ENCODE data around the gene USF2.
"Not testable (repeated sequence)": the region's sequence is repeated elsewhere in the genome, so short reads cannot be mapped to it uniquely, and the experiment has no call there.

Gene USF2

DNA sequence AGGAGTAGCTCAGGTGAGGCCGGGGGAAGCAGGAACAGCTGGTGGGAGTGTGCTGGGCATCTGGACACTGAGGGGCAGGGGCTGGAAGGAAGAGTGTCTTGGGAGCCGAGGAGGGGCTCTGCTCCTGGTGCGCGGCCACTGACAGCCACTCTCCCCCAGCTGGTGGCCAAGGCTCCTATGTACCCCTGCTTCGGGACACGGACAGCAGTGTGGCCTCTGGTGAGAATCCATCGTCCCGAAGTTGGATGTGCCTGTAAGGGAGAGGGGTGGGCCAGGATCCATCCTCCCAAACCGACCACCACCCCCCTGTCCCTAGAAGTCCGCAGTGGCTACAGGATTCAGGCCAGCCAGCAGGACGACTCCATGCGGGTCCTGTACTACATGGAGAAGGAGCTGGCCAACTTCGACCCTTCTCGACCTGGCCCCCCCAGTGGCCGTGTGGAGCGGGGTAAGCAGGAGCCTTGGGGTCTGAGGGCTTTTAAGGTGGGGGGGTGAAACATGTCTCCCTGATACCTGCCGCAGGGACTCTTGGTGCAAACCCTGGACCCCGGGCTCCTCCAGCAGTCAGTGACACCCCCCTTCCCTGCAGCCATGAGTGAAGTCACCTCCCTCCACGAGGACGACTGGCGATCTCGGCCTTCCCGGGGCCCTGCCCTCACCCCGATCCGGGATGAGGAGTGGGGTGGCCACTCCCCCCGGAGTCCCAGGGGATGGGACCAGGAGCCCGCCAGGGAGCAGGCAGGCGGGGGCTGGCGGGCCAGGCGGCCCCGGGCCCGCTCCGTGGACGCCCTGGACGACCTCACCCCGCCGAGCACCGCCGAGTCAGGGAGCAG is 2.0 kb upstream of the USF2 start:
- DNase-seq: no peak

DNA sequence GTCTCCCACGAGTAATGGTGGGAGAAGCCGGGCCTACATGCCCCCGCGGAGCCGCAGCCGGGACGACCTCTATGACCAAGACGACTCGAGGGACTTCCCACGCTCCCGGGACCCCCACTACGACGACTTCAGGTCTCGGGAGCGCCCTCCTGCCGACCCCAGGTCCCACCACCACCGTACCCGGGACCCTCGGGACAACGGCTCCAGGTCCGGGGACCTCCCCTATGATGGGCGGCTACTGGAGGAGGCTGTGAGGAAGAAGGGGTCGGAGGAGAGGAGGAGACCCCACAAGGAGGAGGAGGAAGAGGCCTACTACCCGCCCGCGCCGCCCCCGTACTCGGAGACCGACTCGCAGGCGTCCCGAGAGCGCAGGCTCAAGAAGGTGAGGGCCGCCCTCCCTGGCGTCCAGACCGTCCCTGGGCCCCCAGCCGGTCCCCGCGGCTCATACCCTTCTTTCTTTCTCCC is 1.4 kb upstream of the USF2 start:
- no peak for DNase-seq

DNA sequence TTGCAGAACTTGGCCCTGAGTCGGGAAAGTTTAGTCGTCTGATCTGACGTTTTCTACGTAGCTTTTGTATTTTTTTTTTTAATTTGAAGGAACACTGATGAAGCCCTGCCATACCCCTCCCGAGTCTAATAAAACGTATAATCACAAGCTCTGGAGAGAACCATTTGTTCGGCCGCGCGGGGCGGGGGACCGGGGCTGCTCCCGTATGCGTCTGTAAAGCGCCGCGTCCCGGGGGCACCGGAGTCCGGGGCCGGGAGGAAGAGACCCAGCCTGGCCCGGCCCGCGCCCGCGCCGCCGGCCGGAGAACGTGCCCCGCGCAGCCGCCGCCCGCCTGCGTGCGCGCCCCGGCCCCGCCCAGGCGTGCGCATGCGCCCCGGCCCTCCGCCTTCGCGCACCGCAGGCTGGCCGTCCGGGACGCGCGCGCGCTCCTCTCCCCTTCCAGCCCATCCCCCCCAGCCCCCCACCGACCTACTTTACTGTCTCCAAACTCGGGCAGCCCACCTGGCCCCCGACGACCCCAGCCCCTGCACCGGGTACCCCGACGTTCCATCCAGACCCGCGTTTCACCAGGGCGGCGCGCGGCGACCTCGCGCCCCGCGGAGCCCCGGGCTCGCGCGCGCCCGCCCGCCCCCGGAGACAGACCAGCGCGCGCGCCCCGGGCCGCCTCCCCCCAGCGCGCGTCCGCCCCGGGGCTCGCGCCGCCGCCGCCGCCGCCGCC is 785 bp upstream of the USF2 start:
- peak; percentile 42 to 61 for DNase-seq

DNA sequence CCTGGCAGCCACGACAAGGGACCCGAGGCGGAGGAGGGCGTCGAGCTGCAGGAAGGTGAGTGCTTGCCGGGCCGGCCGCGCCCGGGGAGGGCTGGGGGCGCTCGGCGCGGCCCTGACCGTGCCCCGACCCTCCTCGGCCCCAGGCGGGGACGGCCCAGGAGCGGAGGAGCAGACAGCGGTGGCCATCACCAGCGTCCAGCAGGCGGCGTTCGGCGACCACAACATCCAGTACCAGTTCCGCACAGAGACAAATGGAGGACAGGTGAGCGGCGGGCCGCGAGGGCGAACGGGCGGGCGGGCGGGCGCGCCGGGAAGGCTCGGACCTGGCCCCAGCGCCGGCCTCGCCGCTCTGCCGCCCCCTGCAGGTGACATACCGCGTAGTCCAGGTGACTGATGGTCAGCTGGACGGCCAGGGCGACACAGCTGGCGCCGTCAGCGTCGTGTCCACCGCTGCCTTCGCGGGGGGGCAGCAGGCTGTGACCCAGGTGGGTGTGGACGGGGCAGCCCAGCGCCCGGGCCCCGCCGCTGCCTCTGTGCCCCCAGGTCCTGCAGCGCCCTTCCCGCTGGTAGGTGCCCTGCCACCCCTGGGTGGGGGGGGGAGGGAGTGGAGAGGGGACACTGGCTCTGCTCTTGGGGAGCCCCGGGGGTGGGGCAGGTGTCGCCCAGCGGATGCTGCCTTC is 816 bp downstream of the USF2 start:
- DNase-seq: peak; percentile 44 to 67

DNA sequence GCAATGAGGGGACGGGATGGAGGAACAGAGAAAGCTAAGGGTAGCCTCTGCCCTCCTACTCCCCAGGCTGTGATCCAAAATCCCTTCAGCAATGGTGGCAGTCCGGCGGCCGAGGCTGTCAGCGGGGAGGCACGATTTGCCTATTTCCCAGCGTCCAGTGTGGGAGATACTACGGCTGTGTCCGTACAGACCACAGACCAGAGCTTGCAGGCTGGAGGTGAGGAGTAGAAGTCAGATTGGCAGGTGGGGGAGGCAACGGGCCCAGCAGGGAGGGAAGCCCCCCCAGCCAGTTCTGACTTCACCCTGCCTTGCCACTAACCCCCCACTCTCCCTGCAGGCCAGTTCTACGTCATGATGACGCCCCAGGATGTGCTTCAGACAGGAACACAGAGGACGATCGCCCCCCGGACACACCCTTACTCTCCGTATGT is 1.6 kb downstream of the USF2 start:
- no peak for DNase-seq

DNA sequence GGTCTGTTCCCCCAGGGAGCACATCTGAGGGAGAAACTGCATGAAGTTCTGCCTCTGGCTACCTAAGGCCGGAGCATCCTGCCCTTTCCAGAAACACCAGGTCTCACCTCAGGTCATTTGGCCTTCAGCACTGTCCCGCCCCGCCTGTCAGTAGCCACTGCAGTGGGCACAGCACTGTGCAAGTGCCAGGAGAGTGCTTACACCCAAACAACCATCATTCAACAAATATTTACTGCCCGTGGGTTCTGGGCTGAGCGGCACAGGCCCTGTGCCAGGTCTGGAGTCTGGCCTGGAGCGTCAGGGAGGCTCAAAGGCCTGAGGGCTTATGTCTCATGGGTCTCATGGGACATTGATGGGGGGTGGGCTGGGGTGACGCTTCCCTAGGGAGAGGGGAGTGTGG is 2.8 kb downstream of the USF2 start:
- DNase-seq: no peak

DNA sequence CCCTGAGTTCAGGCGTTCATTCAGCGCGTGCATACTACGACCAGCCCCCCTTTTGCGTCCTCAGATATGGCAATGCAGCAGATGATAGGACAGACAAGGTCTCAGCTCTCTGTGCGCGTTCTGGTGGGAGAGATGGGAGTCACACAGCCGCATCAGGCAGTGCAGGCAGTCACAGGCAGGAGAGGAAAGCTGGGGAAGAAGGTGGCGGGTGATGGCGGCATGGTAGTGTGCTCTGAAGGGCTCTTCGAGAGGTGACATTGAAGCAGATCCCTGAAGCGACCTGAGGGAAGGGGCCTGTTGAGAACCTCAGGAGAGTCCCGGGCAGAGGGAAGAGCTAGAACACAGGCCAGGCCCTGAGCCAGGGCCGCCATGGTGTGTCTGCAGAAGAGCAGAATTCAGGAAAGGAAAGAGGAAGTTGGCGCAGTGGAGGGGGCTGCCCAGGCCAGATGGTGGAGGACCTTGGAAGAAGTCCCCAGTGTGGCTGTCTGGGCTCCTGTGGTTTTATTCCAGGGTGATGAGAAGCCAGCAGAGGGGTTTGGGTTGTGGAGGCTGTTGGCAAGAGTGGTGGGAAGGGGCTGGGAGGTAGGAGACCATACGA is 3.5 kb downstream of the USF2 start:
- no peak for DNase-seq

DNA sequence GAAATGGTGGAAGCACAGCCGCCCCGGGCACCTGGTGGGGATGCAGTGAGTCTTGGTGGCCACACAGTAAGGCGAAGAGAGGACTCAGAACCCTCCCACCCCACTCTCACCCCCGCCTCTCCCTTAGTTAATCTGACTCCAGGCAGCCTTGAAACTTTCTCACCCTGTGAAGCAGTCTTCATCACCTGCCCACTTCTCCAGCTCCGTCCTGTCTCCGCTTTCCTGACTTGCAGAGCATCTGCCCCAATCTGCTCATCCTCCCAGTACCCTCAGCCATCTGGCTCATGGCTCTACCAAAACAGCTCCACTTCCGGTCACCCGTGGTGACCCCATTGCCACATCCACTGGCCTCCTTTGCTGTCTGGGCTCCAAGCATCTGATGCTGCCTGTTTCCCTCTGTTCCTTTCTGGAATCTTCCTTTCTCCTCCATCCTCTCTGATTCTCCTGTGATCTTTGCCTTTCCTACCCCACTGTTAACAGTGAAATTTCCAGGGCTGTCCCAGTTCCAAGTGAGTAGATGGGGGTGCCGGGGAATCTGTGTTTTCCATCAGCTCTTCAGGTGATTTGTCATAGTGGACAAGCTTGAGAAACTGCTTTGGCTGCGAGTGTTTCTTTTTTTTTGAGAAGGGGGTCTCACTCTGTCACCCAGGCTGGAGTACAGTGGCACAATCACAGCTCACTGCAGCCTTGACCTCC is 4.3 kb downstream of the USF2 start:
- DNase-seq: no peak

DNA sequence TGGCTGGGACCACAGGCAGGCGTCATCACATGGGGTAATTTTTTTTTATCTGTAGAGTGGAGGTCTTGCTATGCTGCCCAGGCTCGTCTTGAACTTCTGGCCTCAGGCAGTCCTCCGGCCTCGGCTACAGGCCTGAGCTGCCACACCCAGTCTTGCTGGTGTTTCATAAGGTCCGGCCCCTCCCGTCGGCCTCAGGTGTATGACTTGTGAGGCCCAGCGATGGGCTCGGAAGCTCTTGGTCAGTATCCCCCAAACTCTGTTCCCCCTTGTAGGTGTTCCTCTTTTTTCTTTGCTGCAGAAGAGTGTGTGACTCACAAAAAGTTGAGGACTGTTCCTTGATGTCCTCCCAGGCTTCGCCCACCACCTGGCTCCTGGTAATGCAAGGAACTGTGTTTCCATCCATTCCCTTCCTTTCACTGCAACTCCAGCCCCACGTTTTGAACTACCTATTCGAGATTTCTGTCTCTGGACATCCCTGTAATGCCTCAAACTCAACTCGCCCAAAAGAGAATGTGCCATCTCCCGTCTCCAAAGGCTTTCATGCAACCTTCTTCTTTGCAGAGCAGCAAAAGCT is 5.0 kb downstream of the USF2 start:
- DNase-seq: no peak

DNA sequence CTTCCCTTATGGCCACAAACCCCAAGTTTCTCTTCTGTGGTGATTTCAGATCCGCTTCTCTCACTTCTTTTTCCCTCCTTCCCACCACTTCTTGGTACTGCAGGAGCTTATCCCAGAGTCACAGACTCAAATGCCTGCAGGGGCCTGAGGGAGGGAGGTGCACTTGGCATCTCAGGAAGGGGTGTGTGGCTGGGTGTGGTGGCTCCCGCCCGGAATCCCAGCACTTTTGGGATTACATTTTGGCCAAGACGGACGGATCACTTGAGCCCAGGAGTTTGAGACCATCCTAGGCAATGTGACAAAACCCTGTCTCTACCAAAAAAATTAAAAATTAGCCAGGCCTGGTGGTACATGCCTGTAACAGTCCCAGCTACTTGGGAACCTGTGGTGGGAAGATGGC is 5.6 kb downstream of the USF2 start:
- no peak for DNase-seq

DNA sequence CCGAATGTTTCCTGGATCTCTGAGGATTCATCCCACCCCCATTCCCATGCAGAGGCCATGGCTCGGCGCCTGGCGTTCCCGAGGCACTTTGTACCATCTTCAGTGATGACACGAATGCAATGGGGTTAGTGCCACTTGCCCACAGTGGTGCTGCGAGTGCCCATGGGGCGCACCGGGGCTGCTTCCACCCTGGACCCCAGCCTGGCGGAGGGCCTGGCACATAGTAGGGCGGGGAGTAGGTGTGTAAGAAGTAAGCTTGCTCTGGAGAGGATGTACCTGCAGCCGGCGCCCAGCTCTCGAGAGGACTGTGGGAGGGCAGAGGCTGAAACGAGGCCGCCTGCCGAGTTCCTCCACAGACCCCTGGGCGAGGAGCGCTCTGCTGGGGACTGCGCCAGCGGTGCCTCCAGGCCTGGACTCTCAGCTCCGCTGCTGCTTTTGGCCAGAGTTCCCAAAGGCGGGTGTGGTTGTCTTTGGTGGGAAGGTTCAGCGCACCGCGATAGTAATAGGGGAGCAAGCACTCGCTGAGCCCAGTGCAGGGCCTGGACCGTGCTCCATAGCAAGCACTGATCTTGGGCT is 8.0 kb downstream of the USF2 start:
- no peak for DNase-seq

DNA sequence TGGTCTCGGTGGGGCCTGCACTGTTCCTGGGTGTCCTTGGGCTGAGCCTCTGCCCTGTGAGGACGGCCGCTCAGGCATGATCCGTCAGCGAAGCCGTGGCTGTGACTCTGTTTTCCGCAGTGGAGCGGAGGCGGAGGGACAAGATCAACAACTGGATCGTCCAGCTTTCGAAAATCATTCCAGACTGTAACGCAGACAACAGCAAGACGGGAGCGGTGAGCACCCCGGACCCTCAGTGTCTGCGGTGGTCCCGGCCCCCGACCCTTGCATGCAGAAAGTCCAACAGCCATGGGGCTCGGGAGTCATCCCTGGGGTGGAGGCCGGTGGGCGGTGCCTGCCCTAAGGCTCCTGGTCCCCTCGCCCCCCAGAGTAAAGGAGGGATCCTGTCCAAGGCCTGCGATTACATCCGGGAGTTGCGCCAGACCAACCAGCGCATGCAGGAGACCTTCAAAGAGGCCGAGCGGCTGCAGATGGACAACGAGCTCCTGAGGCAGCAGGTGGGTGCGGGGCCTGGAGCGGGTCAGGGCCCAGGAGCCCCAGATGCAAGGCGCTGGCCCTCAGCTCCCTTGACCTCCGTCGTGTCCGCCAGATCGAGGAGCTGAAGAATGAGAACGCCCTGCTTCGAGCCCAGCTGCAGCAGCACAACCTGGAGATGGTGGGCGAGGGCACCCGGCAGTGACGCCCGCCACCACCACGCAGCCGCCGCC is 10.0 kb downstream of the USF2 start:
- no peak for DNase-seq

DNA sequence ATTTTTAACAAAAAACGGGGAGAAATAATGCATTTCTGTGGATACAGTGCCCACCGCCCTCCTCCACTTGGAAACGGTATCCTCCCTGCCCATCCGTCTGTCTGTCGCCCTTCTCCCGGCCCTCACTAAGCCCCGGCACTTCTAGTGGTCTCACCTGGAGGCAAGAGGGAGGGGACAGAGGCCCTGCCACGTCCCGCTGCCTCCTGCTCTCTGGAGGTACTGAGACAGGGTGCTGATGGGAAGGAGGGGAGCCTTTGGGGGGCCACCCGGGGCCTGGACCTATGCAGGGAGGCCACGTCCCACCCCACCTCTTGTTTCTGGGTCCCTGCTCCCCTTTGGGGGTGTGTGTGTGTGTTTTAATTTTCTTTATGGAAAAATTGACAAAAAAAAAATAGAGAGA is 10.6 kb downstream of the USF2 start:
- DNase-seq: no peak

DNA sequence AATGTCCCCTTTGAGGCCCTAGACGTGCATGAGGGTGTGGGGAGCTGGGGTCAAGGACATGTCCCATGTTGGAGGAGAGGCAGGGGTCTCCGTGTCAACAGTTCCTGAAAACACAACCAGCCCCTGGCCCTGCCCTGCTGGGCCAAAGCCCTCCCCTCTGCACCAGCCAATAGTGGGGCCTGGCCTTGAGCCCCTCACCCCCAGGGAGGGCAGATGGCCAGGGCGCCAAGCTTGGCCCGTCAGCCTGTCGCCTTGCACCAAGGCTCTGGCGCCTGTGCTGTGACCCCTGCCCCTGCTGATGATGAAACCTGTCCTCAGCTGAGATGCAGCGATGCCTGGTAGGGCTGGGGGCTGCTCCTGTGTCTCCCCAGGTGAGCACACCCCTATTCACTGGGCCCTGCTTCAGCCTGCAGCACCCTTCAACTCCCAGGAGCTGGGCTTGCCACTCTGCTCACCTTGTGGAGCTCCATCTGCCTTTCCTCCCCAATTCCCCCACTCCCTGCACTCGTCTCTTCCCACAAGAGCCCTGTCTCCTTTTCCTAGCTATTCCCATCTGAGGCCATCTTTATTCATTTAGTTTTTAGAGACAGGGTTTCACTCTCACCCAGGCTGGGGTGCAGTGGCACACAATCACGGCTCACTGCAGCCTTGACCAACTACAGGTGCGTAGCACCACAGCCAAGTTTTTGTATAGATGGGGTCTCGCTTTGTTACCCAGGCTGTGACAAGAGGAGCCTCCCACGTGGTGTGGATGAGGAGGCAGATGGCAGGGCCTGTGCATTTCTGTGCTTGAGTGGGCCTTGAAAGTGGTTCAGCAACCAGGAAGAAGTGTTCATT is 11.4 kb downstream of the USF2 start:
- DNase-seq: no peak

DNA sequence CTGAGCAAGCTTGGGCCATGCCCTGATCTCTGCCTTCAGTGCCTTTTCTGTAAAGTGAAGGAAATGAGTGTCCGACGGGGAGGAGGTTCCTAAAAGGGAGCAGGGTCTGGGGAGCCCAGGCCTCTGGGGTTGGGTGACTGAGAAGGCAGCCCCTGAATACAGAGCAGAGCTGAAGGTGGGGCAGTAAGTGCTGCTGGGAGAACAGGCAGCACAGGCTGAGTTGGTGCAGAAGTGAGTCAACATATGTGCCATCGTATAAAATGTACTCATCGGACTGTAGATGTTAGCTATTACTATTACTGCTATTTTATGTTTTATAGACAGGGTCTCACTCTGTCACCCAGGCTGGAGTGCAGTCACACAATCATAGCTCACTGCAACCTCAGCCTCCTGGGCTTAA is 12.5 kb downstream of the USF2 start:
- DNase-seq: no peak

DNA sequence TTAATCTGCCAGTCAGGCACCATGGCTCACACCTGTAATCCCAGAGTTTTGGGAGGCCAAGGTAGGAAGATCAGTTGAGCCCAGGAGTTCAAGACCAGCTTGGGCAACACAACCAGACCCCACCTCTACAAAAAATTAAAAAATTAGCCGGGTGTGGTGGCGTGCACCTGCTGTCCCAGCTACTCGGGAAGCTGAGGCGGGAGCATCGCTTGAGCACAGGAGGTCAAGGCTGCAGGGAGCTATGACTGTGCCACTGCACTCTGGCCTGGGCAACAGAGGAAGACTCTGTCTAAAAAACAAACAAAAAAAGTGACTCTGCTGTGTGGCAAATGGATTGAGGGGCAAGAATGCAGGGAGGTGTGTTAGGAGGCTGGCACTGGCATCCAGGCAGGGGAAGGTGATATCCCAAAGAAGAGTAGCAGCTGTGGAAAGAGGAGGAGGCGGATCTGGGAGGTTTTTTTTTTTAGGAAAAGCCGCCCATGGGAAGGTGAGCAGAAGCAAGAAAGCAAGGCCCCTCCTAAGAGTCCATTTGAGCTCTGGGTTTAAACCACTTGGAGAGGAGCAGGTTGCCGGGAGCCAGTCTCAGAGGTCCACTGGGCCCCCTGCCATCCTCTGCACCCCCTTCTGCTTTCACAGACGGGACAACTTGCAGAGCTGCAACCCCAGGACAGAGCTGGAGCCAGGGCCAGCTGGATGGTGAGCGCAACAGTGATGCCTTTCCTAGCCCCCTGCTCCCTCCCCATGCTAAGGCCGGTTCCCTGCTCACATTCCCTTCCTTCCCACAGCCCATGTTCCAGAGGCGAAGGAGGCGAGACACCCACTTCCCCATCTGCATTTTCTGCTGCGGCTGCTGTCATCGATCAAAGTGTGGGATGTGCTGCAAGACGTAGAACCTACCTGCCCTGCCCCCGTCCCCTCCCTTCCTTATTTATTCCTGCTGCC is 15.7 kb downstream of the USF2 start:
- DNase-seq: no peak

DNA sequence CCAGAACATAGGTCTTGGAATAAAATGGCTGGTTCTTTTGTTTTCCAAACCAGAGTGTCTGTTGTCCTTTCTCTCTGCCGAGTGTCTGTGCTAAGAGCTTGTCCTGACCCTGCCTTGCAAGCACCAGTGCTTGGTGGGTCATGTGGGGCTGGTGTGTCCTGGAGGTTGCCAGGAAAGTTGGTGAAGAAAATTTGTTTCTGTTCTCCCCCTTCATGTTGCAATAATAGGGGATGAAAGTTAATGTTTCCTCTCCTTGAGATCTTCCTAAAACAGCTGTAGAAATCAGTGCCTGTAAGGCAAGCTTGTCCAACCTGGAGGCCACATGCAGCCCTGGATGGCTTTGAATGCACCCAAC is 16.3 kb downstream of the USF2 start:
- DNase-seq: no peak

DNA sequence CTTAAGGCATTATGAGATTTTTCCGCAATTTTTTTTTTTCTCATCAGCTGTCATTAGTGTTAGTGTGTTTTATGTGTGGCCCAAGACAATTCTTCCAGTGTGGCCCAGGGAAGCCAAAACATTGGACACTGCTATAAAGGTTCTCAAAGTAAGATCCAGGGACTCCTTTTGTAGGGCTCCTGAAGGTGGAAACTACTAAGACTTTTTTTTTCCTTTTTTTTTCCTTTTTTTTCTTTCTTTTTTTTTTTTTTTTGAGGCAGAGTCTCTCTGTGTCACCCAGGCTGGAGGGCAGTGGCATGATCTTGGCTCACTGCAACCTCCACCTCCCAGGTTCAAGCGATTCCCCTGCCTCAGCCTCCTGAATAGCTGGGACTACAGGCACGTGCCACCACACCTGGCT is 16.7 kb downstream of the USF2 start:
- not testable (repeated sequence) for DNase-seq

DNA sequence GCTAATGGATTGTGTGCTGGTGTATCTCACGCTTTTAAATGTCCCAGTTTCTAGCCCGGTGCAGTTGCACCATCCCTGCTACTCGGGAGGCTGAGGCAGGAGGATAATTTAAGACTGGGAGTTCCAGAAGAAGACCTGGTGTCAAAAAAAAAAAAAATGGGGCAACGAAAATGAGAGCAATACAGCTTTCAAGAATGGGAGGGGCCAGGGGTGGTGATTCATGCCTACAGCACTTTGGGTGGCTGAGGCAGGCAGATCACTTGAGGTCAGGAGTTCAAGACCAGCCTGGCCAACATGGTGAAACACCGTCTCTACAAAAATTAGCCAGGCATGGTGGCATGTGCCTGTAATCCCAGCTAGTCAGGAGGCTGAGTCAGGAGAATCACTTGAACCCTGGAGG is 17.3 kb downstream of the USF2 start:
- DNase-seq: not testable (repeated sequence)

All from NCI-H187 (cell line).